GM23338 (cell line): ENCODE measurements around the gene TCF7L1. TPM values are rescaled to one million over a fixed set of nuclear protein-coding genes. Genes with fewer than 3 reads are reported as not detected.
A peak's percentile ranks its signal among the peaks of the same experiment; 100 is the strongest.

ENCODE experiments used
- ATAC-seq: fragments of 200-7000 bp; cut with Tn5 transposase; 3 replicates; pipeline ENCODE4 v1.9.1; 2020
- DNase-seq: peaks from one replicate; pipeline ENCODE4 v3.0.0-alpha.2; 2015; ENCODE audit warnings: low spot score
- H2AFZ ChIP-seq: fragments of 200-600 bp; sonication (generic); 2 replicates; pipeline ENCODE4 v1.8.0; 2016; ENCODE audit warnings: antibody characterized with exemption, mild to moderate bottlenecking, moderate library complexity
- H3F3A ChIP-seq: fragments of 200-600 bp; sonication (generic); replicated peaks from 2 replicates; pipeline ENCODE4 v1.8.0; 2017; ENCODE audit warnings: antibody characterized with exemption, mixed run types, low read depth
- H3K27ac ChIP-seq: fragments of 200-600 bp; sonication (generic); 2 replicates; pipeline ENCODE4 v1.6.1; 2016; ENCODE audit warnings: low read depth
- H3K27me3 ChIP-seq: fragments of 200-600 bp; sonication (generic); 2 replicates; pipeline ENCODE4 v1.8.0; 2016; ENCODE audit warnings: mild to moderate bottlenecking, mixed run types, moderate library complexity; ENCODE audit not compliant: insufficient read depth
- H3K36me3 ChIP-seq: fragments of 200-600 bp; sonication (generic); 2 replicates; pipeline ENCODE4 v1.8.0; 2016; ENCODE audit warnings: mild to moderate bottlenecking; ENCODE audit not compliant: insufficient read depth
- H3K4me1 ChIP-seq: fragments of 200-600 bp; sonication (generic); 2 replicates; pipeline ENCODE4 v1.8.0; 2016; ENCODE audit warnings: mild to moderate bottlenecking, moderate library complexity; ENCODE audit not compliant: insufficient read depth
- H3K4me2 ChIP-seq: fragments of 200-600 bp; sonication (generic); 2 replicates; pipeline ENCODE4 v1.7.1; 2017; ENCODE audit warnings: mixed run types
- H3K4me3 ChIP-seq: fragments of 200-600 bp; sonication (generic); 2 replicates; pipeline ENCODE4 v1.6.1; 2016; ENCODE audit warnings: mixed run types
- H3K79me2 ChIP-seq: fragments of 200-600 bp; sonication (generic); replicated peaks from 2 replicates; pipeline ENCODE4 v1.8.0; 2017; ENCODE audit warnings: mild to moderate bottlenecking; ENCODE audit not compliant: insufficient read depth
- H3K9me2 ChIP-seq: fragments of 200-600 bp; sonication (generic); 2 replicates; pipeline ENCODE4 v1.8.0; 2017; ENCODE audit not compliant: insufficient read depth
- H4K20me1 ChIP-seq: fragments of 200-600 bp; sonication (generic); replicated peaks from 2 replicates; pipeline ENCODE4 v1.8.0; 2017; ENCODE audit warnings: mild to moderate bottlenecking; ENCODE audit not compliant: insufficient read depth
- H3K27ac Mint-ChIP-seq: 2 replicates; pipeline ENCODE4 v1.8.0; 2020; ENCODE audit warnings: inconsistent platforms, mild to moderate bottlenecking, moderate library complexity, mixed read lengths
- H3K27me3 Mint-ChIP-seq: 3 replicates; pipeline ENCODE4 v1.8.0; 2022; ENCODE audit warnings: low read depth, mild to moderate bottlenecking, moderate library complexity, mixed read lengths, inconsistent platforms; ENCODE audit not compliant: insufficient read depth, poor library complexity
- H3K36me3 Mint-ChIP-seq: 3 replicates; pipeline ENCODE4 v1.8.0; 2021; ENCODE audit warnings: low read depth, mild to moderate bottlenecking, inconsistent platforms, moderate library complexity, mixed read lengths
- H3K4me1 Mint-ChIP-seq: 3 replicates; pipeline ENCODE4 v1.8.0; 2020; ENCODE audit warnings: mild to moderate bottlenecking, inconsistent platforms, mixed read lengths
- H3K4me3 Mint-ChIP-seq: 3 replicates; pipeline ENCODE4 v1.8.0; 2021; ENCODE audit warnings: moderate library complexity, mild to moderate bottlenecking, inconsistent platforms, mixed read lengths
- H3K9me3 Mint-ChIP-seq: 3 replicates; pipeline ENCODE4 v1.8.0; 2020; ENCODE audit warnings: moderate library complexity, mild to moderate bottlenecking, inconsistent platforms, mixed read lengths
- CREB1 ChIP-seq: fragments of 250-450 bp; sonication (Bioruptor Pico); IDR thresholded peaks from 2 replicates; pipeline ENCODE4 v1.5.0; 2020; ENCODE audit warnings: low read depth, mild to moderate bottlenecking, moderate library complexity
- EZH2 ChIP-seq: fragments of 200-600 bp; sonication (generic); IDR thresholded peaks from one replicate; pipeline ENCODE4 v1.8.0; 2017; ENCODE audit warnings: antibody characterized with exemption, mild to moderate bottlenecking, low read depth; ENCODE audit not compliant: unreplicated experiment
- EZH2phosphoT487 ChIP-seq: fragments of 200-600 bp; sonication (generic); IDR thresholded peaks from one replicate; pipeline ENCODE4 v1.8.1; 2018; ENCODE audit warnings: antibody characterized with exemption; ENCODE audit not compliant: unreplicated experiment
- JUNB ChIP-seq: IDR thresholded peaks from one replicate; pipeline ENCODE4 v1.6.1; 2016; ENCODE audit warnings: antibody characterized with exemption; ENCODE audit not compliant: unreplicated experiment
- NANOG ChIP-seq: IDR thresholded peaks from 2 replicates; pipeline ENCODE4 v1.6.1; 2016; ENCODE audit warnings: antibody characterized with exemption, borderline replicate concordance
- POLR2AphosphoS5 ChIP-seq: IDR thresholded peaks from 2 replicates; pipeline ENCODE4 v1.6.1; 2016; ENCODE audit warnings: antibody characterized with exemption, low read depth
- REST ChIP-seq: IDR thresholded peaks from one replicate; pipeline ENCODE4 v1.6.1; 2018; ENCODE audit warnings: antibody characterized with exemption; ENCODE audit not compliant: unreplicated experiment
- STAT1 ChIP-seq: IDR thresholded peaks from one replicate; pipeline ENCODE4 v1.6.1; 2016; ENCODE audit warnings: antibody characterized with exemption; ENCODE audit not compliant: unreplicated experiment
- ZNF114 ChIP-seq: fragments of 250-450 bp; sonication (Bioruptor Pico); IDR thresholded peaks from 2 replicates; pipeline ENCODE4 v1.5.0; 2020; ENCODE audit warnings: mild to moderate bottlenecking, moderate library complexity
- ZNF331 ChIP-seq: fragments of 250-450 bp; sonication (Bioruptor Pico); IDR thresholded peaks from 2 replicates; pipeline ENCODE4 v1.5.0; 2020; ENCODE audit warnings: low read depth, mild to moderate bottlenecking, moderate library complexity
- polyA plus RNA-seq: library from polyadenylated mRNA; unstranded; fragments of >200 nt; fragmentation: Nextera tagmentation; extraction: Ambion mirVana; gene quantifications from 2 replicates; pipeline ENCODE4 v1.2.1, GENCODE V29; 2016
- total RNA-seq: library from RNA; depleted of rRNA; stranded (reverse); fragments of >200 nt; shearing (Covaris generic); gene quantifications from 2 replicates; pipeline ENCODE4 v1.2.3, GENCODE V29; 2014
- TF ChIP-seq, protein P1 (sequence below): IDR thresholded peaks from 2 replicates; pipeline ENCODE4 v1.6.1; 2016; ENCODE audit warnings: antibody characterized with exemption
- TF ChIP-seq, protein P2 (sequence below): fragments of 250-450 bp; sonication (Bioruptor Pico); IDR thresholded peaks from 2 replicates; pipeline ENCODE4 v1.5.0; 2020; ENCODE audit warnings: mild to moderate bottlenecking, moderate library complexity
- TF ChIP-seq, protein P3 (sequence below), 2 experiments: fragments of 200-600 bp in 1 of 2; sonication (generic) in 1 of 2; conservative IDR thresholded peaks; 2 replicates each; pipeline versions ENCODE4 v1.5.1 to v1.6.1; 2016 to 2017; ENCODE audit warnings: antibody characterized with exemption in 2 of 2, low read depth in 2 of 2, mild to moderate bottlenecking in 2 of 2, moderate library complexity in 1 of 2

The TCF7L1 gene
- total and polyA plus RNA-seq, 2 experiments from 2014 or later = 47.3 to 101 TPM

- H3K4me2 ChIP-seq = peak overlapping the region; percentile 90
- ATAC-seq (no peak; the same call in 2 of the 3 replicates), DNase-seq (no peak)
- no peak overlapping the region for H3K27ac ChIP-seq
- Mint-ChIP-seq H3K27me3 (peaks cover 6% of the 10 kb centered on the region), H3K4me3 (peak overlapping the region; percentile 97), H3K4me1 (peaks cover 15% of the 10 kb centered on the region), H3K36me3 (peaks cover 8% of the 10 kb centered on the region), H3K9me3 (no peaks in the 10 kb centered on the region), H3K27ac (peak overlapping the region; percentile 91)
- H2AFZ ChIP-seq = peak overlapping the region; percentile 77
- H3K27me3 ChIP-seq = no peaks in the 10 kb centered on the region
- no peaks in the 10 kb centered on the region; the same call in none of the 2 replicates for H4K20me1 ChIP-seq
- H3K79me2 ChIP-seq = no peaks in the 10 kb centered on the region
- peaks cover 15% of the 10 kb centered on the region for H3K4me1 ChIP-seq
- no peak for TF ChIP-seq REST
- TF ChIP-seq EZH2phosphoT487 = no peak
- no peak for TF ChIP-seq STAT1
- TF ChIP-seq EZH2 = no peak
- TF ChIP-seq, protein P1, sequence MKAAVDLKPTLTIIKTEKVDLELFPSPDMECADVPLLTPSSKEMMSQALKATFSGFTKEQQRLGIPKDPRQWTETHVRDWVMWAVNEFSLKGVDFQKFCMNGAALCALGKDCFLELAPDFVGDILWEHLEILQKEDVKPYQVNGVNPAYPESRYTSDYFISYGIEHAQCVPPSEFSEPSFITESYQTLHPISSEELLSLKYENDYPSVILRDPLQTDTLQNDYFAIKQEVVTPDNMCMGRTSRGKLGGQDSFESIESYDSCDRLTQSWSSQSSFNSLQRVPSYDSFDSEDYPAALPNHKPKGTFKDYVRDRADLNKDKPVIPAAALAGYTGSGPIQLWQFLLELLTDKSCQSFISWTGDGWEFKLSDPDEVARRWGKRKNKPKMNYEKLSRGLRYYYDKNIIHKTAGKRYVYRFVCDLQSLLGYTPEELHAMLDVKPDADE = no peak
- TF ChIP-seq JUNB = no peak
- no peak for TF ChIP-seq CREB1 (CRISPR knock-in tag)
- TF ChIP-seq, protein P2, sequence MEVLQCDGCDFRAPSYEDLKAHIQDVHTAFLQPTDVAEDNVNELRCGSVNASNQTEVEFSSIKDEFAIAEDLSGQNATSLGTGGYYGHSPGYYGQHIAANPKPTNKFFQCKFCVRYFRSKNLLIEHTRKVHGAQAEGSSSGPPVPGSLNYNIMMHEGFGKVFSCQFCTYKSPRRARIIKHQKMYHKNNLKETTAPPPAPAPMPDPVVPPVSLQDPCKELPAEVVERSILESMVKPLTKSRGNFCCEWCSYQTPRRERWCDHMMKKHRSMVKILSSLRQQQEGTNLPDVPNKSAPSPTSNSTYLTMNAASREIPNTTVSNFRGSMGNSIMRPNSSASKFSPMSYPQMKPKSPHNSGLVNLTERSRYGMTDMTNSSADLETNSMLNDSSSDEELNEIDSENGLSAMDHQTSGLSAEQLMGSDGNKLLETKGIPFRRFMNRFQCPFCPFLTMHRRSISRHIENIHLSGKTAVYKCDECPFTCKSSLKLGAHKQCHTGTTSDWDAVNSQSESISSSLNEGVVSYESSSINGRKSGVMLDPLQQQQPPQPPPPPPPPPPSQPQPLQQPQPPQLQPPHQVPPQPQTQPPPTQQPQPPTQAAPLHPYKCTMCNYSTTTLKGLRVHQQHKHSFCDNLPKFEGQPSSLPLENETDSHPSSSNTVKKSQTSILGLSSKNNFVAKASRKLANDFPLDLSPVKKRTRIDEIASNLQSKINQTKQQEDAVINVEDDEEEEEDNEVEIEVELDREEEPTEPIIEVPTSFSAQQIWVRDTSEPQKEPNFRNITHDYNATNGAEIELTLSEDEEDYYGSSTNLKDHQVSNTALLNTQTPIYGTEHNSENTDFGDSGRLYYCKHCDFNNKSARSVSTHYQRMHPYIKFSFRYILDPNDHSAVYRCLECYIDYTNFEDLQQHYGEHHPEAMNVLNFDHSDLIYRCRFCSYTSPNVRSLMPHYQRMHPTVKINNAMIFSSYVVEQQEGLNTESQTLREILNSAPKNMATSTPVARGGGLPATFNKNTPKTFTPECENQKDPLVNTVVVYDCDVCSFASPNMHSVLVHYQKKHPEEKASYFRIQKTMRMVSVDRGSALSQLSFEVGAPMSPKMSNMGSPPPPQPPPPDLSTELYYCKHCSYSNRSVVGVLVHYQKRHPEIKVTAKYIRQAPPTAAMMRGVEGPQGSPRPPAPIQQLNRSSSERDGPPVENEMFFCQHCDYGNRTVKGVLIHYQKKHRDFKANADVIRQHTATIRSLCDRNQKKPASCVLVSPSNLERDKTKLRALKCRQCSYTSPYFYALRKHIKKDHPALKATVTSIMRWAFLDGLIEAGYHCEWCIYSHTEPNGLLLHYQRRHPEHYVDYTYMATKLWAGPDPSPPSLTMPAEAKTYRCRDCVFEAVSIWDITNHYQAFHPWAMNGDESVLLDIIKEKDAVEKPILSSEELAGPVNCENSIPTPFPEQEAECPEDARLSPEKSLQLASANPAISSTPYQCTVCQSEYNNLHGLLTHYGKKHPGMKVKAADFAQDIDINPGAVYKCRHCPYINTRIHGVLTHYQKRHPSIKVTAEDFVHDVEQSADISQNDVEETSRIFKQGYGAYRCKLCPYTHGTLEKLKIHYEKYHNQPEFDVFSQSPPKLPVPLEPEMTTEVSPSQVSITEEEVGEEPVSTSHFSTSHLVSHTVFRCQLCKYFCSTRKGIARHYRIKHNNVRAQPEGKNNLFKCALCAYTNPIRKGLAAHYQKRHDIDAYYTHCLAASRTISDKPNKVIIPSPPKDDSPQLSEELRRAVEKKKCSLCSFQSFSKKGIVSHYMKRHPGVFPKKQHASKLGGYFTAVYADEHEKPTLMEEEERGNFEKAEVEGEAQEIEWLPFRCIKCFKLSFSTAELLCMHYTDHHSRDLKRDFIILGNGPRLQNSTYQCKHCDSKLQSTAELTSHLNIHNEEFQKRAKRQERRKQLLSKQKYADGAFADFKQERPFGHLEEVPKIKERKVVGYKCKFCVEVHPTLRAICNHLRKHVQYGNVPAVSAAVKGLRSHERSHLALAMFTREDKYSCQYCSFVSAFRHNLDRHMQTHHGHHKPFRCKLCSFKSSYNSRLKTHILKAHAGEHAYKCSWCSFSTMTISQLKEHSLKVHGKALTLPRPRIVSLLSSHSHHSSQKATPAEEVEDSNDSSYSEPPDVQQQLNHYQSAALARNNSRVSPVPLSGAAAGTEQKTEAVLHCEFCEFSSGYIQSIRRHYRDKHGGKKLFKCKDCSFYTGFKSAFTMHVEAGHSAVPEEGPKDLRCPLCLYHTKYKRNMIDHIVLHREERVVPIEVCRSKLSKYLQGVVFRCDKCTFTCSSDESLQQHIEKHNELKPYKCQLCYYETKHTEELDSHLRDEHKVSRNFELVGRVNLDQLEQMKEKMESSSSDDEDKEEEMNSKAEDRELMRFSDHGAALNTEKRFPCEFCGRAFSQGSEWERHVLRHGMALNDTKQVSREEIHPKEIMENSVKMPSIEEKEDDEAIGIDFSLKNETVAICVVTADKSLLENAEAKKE (CRISPR knock-in tag) = no peak
- no peak for TF ChIP-seq ZNF331 (CRISPR knock-in tag)
- TF ChIP-seq, protein P3, sequence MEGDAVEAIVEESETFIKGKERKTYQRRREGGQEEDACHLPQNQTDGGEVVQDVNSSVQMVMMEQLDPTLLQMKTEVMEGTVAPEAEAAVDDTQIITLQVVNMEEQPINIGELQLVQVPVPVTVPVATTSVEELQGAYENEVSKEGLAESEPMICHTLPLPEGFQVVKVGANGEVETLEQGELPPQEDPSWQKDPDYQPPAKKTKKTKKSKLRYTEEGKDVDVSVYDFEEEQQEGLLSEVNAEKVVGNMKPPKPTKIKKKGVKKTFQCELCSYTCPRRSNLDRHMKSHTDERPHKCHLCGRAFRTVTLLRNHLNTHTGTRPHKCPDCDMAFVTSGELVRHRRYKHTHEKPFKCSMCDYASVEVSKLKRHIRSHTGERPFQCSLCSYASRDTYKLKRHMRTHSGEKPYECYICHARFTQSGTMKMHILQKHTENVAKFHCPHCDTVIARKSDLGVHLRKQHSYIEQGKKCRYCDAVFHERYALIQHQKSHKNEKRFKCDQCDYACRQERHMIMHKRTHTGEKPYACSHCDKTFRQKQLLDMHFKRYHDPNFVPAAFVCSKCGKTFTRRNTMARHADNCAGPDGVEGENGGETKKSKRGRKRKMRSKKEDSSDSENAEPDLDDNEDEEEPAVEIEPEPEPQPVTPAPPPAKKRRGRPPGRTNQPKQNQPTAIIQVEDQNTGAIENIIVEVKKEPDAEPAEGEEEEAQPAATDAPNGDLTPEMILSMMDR (conservative IDR thresholded peaks at IDR 0.05; ENCODE audit: low read depth in 2 of 2) = no peak
- TF ChIP-seq NANOG = no peak
- no peak for TF ChIP-seq ZNF114 (CRISPR knock-in tag)
- no peak for TF ChIP-seq POLR2AphosphoS5
- H3K9me2 ChIP-seq = no peaks in the 10 kb centered on the region
- H3K36me3 ChIP-seq = no peaks in the 10 kb centered on the region
- H3F3A ChIP-seq = no peaks in the 10 kb centered on the region
- peak overlapping the region; percentile 78 for H3K4me3 ChIP-seq
Observed at GRCh38 chr2:85355073-85355410, 221.8 kb downstream of the TCF7L1 start.
